GM18498 (cell line): ENCODE data around the gene MAT2A.

ENCODE experiments used
- ATAC-seq: cut with Tn5 transposase; IDR thresholded peaks from one replicate; pipeline ENCODE4 v1.9.1; 2021; ENCODE audit warnings: mild to moderate bottlenecking, moderate library complexity; ENCODE audit not compliant: unreplicated experiment

The MAT2A gene

DNA sequence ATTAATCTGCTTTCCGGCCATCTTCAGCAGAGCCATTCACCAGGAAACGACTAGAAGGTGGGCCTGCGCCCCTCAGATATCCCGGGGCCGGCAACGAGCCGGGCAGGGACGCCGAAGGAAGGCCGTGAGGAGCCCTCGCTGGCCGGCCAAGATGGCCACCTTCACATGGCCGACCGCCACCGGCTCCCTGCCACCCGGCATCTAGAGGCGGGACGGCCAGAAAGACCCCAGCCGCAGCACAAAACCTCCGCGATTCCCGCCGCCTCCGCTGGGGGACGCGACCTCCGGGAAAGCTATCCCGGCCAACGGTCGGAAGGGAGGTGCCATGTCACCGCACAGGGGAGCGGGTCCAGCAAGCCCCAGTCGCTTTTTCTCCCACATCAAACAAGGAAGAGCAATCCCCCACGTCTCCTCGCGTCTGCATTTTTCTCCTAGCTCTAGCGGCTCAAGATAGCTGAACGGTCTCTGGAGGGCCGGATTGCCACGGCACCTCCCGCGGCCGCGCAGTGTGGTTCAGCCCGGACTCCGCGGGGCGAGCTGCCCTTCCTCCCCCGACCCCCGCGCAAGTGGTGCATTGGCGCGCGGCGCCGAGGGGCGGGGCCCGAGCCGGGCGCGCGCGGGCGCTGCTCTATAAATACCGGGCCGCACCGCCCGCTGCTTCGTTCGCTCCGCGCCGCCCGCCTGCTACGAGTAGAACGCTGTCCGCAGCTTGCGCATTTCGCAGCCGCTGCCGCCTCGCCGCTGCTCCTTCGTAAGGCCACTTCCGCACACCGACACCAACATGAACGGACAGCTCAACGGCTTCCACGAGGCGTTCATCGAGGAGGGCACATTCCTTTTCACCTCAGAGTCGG lies at the start of gene MAT2A:
Gene MAT2A, plus strand, starts transcription at position 662 of the 854 bp plus-strand sequence. Its CDS starts 120 bp downstream, at position 782.
- ATAC-seq = peak; percentile 77

DNA sequence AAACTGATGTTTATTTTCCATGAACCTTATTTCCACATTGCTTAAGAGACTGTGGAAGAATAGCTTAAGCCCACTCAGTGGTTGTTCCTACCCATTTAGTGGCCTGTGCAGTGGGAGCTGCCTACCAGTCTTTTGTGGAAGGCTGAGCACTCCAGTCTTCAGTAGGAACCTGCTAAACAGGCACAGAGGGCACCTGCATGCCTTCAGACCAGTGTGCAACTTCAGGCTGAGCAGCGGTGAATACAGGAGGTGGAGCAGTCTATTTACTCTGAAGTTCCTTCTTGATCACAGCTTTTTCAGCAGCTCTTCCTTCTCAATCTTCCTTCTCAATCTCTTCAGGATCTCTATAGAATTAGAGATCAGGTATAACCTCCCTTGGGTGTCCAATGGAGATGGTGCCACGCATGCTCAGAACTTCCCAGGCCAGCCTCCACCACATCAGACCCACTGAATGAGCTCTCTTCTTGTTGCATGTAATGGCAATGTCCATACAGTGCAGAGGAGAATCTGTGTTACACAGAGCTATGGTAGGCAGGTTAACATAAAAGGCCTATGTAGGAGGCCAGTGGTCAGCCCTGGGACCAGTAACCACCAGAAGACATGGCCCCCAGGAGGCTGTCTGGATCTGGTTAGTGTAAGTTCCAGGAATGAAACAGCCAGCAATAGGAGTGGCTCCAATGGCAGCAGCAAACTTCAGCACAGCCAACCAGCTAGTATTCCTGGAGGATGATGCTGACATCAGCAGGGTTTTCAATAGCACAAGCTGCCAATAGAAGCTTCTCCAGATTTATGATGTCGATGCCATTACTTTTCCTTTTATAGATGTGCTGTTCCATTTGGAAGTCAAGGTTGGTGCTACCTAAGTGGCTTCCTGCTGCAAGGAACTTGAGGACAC lies 47.9 kb upstream of the MAT2A start:
- no peak for ATAC-seq

DNA sequence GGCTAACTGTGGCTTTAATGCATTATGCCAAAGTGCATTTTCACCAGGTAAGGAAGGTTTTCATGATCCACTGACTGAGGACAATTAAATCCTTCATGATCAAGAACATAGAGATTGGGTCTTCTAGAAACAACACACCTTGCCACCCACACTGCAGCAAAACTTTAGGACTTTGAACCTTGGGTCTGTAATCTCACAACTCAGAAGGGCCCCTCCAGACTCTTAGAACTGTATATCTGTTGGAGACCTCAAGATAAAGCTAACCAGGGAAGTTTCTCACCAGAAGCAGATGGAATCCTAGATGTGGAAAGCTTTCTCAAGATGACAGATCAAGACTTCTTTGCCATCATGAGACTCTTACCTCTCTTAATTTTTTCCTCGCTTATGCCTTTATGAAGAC lies 42.5 kb upstream of the MAT2A start:
- ATAC-seq = no peak

GRCh38 chr2:85497944-85498630 lies 40.9 kb upstream of the MAT2A start:
- no peak for ATAC-seq

DNA sequence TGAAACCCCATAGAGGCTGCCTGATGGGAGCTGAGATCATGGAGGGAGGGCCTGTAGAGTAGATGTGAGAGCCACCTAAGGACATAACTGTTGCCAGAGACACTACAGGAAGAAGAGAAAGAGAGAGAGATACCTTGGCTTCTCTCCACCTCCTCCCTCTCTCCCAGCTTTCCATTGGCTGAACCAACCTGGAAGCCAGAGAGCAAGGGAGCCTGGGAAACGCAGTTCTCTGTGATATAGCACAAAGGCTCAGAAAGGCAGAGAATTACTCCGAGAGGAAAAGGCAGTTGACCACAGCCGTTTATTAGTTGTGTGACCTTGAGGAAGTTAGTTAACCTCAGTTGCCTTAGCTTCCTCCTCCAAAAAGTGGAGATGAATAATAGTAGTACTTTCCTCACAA lies 37.7 kb upstream of the MAT2A start:
- ATAC-seq = no peak

GRCh38 chr2:85502720-85503119 lies 36.2 kb upstream of the MAT2A start:
- no peak for ATAC-seq

GRCh38 chr2:85503168-85503850 lies 35.7 kb upstream of the MAT2A start:
- no peak for ATAC-seq

DNA sequence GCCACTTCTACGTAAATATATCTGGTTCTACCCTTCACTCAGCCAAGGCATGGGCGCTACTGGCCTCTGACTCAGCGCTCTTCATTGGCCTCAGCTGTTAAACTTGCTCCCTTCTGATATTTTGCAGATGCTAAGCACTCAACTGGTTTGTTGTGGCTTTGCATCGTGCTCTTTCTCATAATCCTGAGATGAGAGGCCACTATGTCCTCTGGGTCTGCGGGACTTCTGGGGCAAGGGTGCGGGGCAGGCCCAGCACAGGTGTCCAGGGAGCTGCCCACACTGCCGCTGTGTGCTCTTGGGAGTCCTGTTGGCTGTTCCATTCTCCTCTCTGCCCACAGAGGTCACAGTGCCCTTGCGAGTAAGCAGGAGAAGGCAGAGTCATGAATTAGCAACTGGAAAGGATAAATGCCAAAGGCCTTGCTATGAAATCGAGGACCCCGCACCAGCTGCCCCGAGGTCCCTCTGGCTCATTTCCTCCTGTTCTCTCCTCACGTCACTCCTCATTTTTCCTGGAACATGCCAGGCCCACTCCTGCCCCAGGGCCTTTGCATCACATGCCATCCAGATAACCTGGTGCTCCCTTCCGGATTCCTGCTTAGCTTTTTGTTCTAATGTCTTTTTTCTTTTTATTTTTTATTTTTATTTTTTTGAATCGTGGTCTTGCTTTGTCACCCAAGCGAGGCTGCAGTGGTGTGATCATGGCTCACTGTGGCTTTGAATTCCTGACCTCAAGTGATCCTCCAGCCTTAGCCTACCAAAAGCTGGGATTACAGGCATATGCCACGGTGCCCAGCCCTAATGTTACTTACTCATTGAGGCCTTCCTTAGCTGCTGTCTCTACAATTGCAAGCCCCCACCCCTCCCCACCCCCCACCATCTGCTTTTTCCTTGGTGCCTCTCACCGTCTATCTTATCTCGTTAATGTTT lies 34.9 kb upstream of the MAT2A start:
- ATAC-seq = no peak

DNA sequence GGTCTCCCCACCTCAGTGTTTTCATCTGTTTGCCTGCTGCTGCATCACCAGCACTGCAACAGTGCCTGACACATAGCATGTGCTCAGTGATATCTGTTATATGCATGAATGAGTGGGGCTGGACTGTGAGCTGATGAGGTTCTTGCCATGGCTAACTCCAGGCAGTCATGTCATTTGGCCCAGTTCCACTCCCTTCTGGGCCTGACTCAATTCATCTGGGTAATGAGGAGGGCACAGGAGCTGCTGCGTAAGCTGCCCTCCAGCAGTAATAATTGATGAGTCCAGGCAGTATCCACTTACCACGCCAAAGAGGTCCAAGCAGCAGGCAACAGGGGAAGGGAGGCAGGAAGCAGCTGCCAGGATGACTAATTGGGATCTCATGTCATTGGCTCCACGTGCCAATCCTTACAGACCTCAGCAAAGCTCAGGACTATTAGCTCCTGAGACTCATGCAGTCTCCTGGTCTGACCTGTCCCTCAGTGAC lies 34.1 kb upstream of the MAT2A start:
- no peak for ATAC-seq

- ATAC-seq = no peak
These were observed 33.3 kb upstream of the MAT2A start for GRCh38 chr2:85505551-85506238.

- no peak for ATAC-seq
These were observed 32.2 kb upstream of the MAT2A start for GRCh38 chr2:85506768-85507181.

DNA sequence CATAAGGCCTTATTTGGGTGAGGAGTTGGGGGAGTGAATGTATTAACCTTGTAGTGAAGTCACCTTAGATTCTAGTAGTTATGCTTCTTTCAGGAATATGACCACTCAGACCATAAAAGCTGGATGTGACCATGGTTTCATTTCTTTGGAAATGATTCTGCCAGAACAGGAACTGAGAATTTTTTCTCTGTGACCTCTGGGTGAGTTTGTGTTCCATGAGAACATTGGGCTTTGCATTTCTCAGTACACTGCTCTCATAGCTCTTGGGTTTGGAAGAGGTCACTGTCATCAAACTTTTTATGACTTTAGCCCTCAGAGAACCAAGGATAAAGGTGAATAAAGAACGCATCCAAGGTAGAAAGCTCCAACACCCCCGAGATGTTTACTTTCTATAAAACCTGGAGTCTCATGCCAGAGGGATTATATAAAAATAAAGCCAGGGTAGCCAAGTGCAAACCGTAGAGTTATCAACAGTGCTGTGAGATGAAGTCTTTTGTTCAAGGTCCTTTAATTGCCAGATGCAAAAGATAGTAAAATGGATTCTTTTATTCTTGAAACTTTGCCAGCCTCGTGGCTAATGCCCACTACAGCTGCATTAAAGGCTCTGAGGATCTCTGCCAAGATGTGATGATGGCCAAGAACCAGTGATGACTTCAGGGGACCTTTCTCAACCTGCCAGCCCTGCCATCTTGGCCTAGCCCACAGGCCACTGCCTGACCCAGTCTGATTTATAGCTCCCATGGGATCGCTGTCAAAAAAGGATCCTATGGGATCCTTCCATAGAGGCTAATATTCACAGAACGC lies 27.8 kb upstream of the MAT2A start:
- ATAC-seq = no peak

GRCh38 chr2:85514323-85514722 lies 24.6 kb upstream of the MAT2A start:
- ATAC-seq = no peak

- ATAC-seq = no peak
These were observed 22.1 kb upstream of the MAT2A start for GRCh38 chr2:85516653-85517389.

GRCh38 chr2:85522090-85522647 lies 16.8 kb upstream of the MAT2A start:
- ATAC-seq = no peak

DNA sequence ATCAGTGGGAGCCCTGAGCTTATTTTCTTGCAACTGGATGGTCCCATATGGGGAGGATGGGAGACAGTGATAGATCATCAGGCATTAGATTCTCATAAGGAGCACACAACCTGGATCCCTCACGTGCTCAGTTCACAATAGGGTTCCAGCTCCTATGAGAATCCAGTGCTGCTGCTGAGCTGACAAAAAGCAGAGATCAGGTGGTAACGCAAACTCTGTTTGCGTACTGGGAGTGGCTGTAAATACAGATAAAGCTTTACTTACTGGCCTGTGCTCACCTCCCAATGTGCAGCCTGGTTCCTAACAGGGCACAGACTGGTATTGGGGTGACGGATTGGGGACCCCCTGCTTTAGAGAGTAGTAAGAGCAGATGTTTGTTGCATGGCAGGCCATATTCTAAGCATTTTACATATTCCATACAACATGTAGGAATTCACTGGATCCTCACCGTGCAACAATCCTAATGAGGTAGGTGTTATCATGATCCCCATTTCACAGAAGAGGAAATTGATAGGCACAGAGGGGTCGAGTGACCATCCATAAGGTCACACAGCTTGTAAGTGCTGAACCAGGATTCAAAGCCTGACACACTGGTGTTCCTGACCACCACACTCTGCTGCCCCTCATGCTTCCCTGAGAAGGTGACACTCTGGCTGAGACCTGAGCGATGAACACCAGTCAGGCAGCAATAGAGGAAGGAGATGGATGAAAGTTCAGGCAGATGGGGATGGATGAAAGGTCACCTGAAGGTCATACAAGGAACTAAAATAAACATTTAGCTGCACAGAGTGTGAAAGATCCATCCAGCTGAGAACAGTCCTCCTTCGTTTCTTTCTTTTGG lies 15.7 kb upstream of the MAT2A start:
- ATAC-seq = no peak
